ENCODE measurements around the gene PXMP4. TPM values are rescaled to one million over a fixed set of nuclear protein-coding genes. Genes with fewer than 3 reads are reported as not detected.

Gene PXMP4
- total RNA-seq, 1 experiment from 2014 or later: 19.1 TPM

- Histone ChIP-seq H4K20me1 (ENCODE audit: insufficient read depth) (no peaks in the 10 kb centered on the region), H3K9me2 (ENCODE audit: insufficient read depth) (no peaks in the 10 kb centered on the region), H3K36me3 (ENCODE audit: low read depth) (no peaks in the 10 kb centered on the region), H3K4me3 (no peak overlapping the region), H3F3A (ENCODE audit: insufficient read depth, low read depth) (peaks cover 16% of the 10 kb centered on the region; the same call in 1 of the 2 replicates), H2AFZ (no peak overlapping the region), H3K4me1 (replicated peaks; ENCODE audit: insufficient read depth) (peaks cover 33% of the 10 kb centered on the region), H3K27ac (no peak overlapping the region), H3K4me2 (no peak overlapping the region; the same call in 1 of the 2 replicates), H3K79me2 (ENCODE audit: low read depth) (peaks cover 27% of the 10 kb centered on the region), H3K9me3 (ENCODE audit: insufficient read depth, low read depth) (no peaks in the 10 kb centered on the region), H3K27me3 (ENCODE audit: insufficient read depth, low read depth) (no peaks in the 10 kb centered on the region)
- ChIA-PET CTCF (no interaction called here), POLR2A (ENCODE audit: unreplicated experiment) (interaction anchor here (0.5 kb wide), 1 partner anchor 703 kb away, joined by 3 read pairs; no protein-coding TSS in a partner anchor)
- BruUV-seq (replicated peaks): no TSS peak
- DNase-seq: peak in 1 of 2 experiments; percentile 17
- TF ChIP-seq EZH2 (IDR thresholded peaks at IDR 0.05; ENCODE audit: low read depth) (no peak), CTCF (conservative IDR thresholded peaks at IDR 0.05) (no peak)
- intact Hi-C loops (cut with micrococcal nuclease; ENCODE audit: unreplicated experiment): no loop called here
These were observed 32.7 kb downstream of the PXMP4 start for GRCh38 chr20:33687370-33687915.

- ChIA-PET CTCF (no interaction called here), POLR2A (ENCODE audit: unreplicated experiment) (interaction anchor here (0.5 kb wide), 1 partner anchor 704 kb away, joined by 3 read pairs; no protein-coding TSS in a partner anchor)
- no peak for DNase-seq
- Histone ChIP-seq H3K36me3 (ENCODE audit: low read depth) (no peaks in the 10 kb centered on the region), H3K4me3 (peak overlapping the region; percentile 41; the same call in 1 of the 2 replicates), H2AFZ (peak overlapping the region; percentile 67), H4K20me1 (ENCODE audit: insufficient read depth) (no peaks in the 10 kb centered on the region), H3K79me2 (ENCODE audit: low read depth) (peaks cover 30% of the 10 kb centered on the region), H3K9me2 (ENCODE audit: insufficient read depth) (no peaks in the 10 kb centered on the region), H3K9me3 (ENCODE audit: insufficient read depth, low read depth) (no peaks in the 10 kb centered on the region), H3F3A (ENCODE audit: insufficient read depth, low read depth) (peaks cover 16% of the 10 kb centered on the region; the same call in 1 of the 2 replicates), H3K4me2 (peak overlapping the region; percentile 68), H3K27me3 (ENCODE audit: insufficient read depth, low read depth) (no peaks in the 10 kb centered on the region), H3K27ac (no peak overlapping the region), H3K4me1 (replicated peaks; ENCODE audit: insufficient read depth) (peaks cover 33% of the 10 kb centered on the region)
- intact Hi-C loops (cut with micrococcal nuclease; ENCODE audit: unreplicated experiment): loop anchor here (1.0 kb wide), 1 partner anchor 44 kb away; the partner anchor contains the start of gene ZNF341
- no TSS peak for BruUV-seq (replicated peaks)
- TF ChIP-seq EZH2 (IDR thresholded peaks at IDR 0.05; ENCODE audit: low read depth) (no peak), CTCF (conservative IDR thresholded peaks at IDR 0.05) (no peak)
These were observed 33.1 kb downstream of the PXMP4 start for GRCh38 chr20:33686984-33687366.

- POLR2A ChIA-PET (ENCODE audit: unreplicated experiment): no interaction called here
- no peaks in the 10 kb centered on the region for H3K9me3 ChIP-seq (ENCODE audit: insufficient read depth, low read depth)
- no peak within 1 kb of the TSS for H3K27ac ChIP-seq
- H3K4me1 ChIP-seq (replicated peaks; ENCODE audit: insufficient read depth): peaks cover 33% of the 10 kb centered on the region
- H3K27me3 ChIP-seq (ENCODE audit: insufficient read depth, low read depth): no peaks in the 10 kb centered on the region
- H3K4me3 ChIP-seq: peak within 1 kb of the TSS; percentile 73
- TF ChIP-seq EZH2 (IDR thresholded peaks at IDR 0.05; ENCODE audit: low read depth) (no peak), CTCF (conservative IDR thresholded peaks at IDR 0.05) (0 out of 2 replicates have a peak, but pooled peaks have one; percentile 25)
- intact Hi-C loops (cut with micrococcal nuclease; ENCODE audit: unreplicated experiment): loop anchor here (1.0 kb wide), 1 partner anchor 45 kb away; the partner anchor contains the start of gene ZNF341
- BruUV-seq (replicated peaks): no TSS peak
- peak; percentile 82 to 99 for DNase-seq
- no peaks in the 10 kb centered on the region for H3K36me3 ChIP-seq (ENCODE audit: low read depth)
- H3K4me2 ChIP-seq: peak within 1 kb of the TSS; percentile 100
- H3F3A ChIP-seq (ENCODE audit: insufficient read depth, low read depth): peaks cover 16% of the 10 kb centered on the region; the same call in 1 of the 2 replicates
- H2AFZ ChIP-seq: peak within 1 kb of the TSS; percentile 84
- no peaks in the 10 kb centered on the region for H3K9me2 ChIP-seq (ENCODE audit: insufficient read depth)
- peaks cover 30% of the 10 kb centered on the region for H3K79me2 ChIP-seq (ENCODE audit: low read depth)
- CTCF ChIA-PET: no interaction called here
- H4K20me1 ChIP-seq (ENCODE audit: insufficient read depth): no peaks in the 10 kb centered on the region
These were observed 33.8 kb downstream of the PXMP4 start, which contains the start of gene E2F1 for GRCh38 chr20:33686100-33686983. Gene E2F1, minus strand, starts transcription at chr20:33686385. Its CDS starts 121 bp downstream, at chr20:33686264.

Data from PC-9 (cell line).